Activated gamma-delta T cell treated with Interleukin-2 at 50 U/mL for 16 hours (primary cell): ENCODE results near the gene SMARCE1.

Source experiments
- DNase-seq: peaks from one replicate; pipeline ENCODE4 v3.0.0-alpha.2; 2020

SMARCE1 gene

GRCh38 chr17:40645291-40645690 lies 2.3 kb downstream of the SMARCE1 start:
- no peak for DNase-seq

- DNase-seq: no peak
These were observed 9.7 kb downstream of the SMARCE1 start for GRCh38 chr17:40637931-40638330.

- no peak for DNase-seq
These were observed 13.7 kb downstream of the SMARCE1 start for GRCh38 chr17:40633871-40634270.

GRCh38 chr17:40632216-40632615 lies 15.4 kb downstream of the SMARCE1 start:
- no peak for DNase-seq

GRCh38 chr17:40629842-40630241 lies 17.8 kb downstream of the SMARCE1 start:
- DNase-seq: no peak

GRCh38 chr17:40625311-40625710 lies 22.3 kb downstream of the SMARCE1 start:
- DNase-seq: no peak

- no peak for DNase-seq
These were observed 24.0 kb downstream of the SMARCE1 start for GRCh38 chr17:40623419-40624210.

GRCh38 chr17:40622509-40622928 lies 25.1 kb downstream of the SMARCE1 start:
- no peak for DNase-seq

GRCh38 chr17:40621578-40621977 lies 26.0 kb downstream of the SMARCE1 start:
- no peak for DNase-seq

- DNase-seq: no peak
These were observed 26.6 kb downstream of the SMARCE1 start for GRCh38 chr17:40621019-40621418.

GRCh38 chr17:40618754-40619625 lies 28.6 kb downstream of the SMARCE1 start:
- no peak for DNase-seq

GRCh38 chr17:40617678-40618240 lies 29.9 kb downstream of the SMARCE1 start:
- DNase-seq: no peak

- DNase-seq: no peak
These were observed 31.0 kb downstream of the SMARCE1 start for GRCh38 chr17:40616592-40616991.

GRCh38 chr17:40615841-40616476 lies 31.7 kb downstream of the SMARCE1 start:
- DNase-seq: no peak

GRCh38 chr17:40615068-40615840 lies 32.4 kb downstream of the SMARCE1 start:
- peak; percentile 22 for DNase-seq

- DNase-seq: no peak
These were observed 33.1 kb downstream of the SMARCE1 start for GRCh38 chr17:40614431-40615067.

GRCh38 chr17:40613467-40614154 lies 34.0 kb downstream of the SMARCE1 start:
- DNase-seq: no peak

GRCh38 chr17:40612599-40613244 lies 34.9 kb downstream of the SMARCE1 start:
- peak; percentile 56 for DNase-seq

GRCh38 chr17:40611840-40612474 lies 35.7 kb downstream of the SMARCE1 start:
- no peak for DNase-seq

GRCh38 chr17:40610359-40610758 lies 37.3 kb downstream of the SMARCE1 start:
- DNase-seq: no peak
